ENCODE measurements around the gene STT3A. TPM values are rescaled to one million over a fixed set of nuclear protein-coding genes. Genes with fewer than 3 reads are reported as not detected.

The STT3A gene
- total and polyA plus RNA-seq, 7 donors, result 10.8 to 62.7 (median 49.3) TPM

GRCh38 chr11:125670172-125670571 is 77.5 kb downstream of the STT3A start:
- intact Hi-C loops (cut with DNase I), result no loop called here
- WGBS, 2 donors, result 21 to 72% methylated on average over 1 of the region's 1 CpG
- TF ChIP-seq, protein P1, sequence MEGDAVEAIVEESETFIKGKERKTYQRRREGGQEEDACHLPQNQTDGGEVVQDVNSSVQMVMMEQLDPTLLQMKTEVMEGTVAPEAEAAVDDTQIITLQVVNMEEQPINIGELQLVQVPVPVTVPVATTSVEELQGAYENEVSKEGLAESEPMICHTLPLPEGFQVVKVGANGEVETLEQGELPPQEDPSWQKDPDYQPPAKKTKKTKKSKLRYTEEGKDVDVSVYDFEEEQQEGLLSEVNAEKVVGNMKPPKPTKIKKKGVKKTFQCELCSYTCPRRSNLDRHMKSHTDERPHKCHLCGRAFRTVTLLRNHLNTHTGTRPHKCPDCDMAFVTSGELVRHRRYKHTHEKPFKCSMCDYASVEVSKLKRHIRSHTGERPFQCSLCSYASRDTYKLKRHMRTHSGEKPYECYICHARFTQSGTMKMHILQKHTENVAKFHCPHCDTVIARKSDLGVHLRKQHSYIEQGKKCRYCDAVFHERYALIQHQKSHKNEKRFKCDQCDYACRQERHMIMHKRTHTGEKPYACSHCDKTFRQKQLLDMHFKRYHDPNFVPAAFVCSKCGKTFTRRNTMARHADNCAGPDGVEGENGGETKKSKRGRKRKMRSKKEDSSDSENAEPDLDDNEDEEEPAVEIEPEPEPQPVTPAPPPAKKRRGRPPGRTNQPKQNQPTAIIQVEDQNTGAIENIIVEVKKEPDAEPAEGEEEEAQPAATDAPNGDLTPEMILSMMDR (IDR thresholded peaks at IDR 0.05), result no peak
- TF ChIP-seq POLR2AphosphoS5 (IDR thresholded peaks at IDR 0.05) (no peak), EP300 (IDR thresholded peaks at IDR 0.05) (no peak), POLR2A (IDR thresholded peaks at IDR 0.05) (no peak)
- Histone ChIP-seq H3K4me3 (no peak overlapping the region), H3K36me3 (no peaks in the 10 kb centered on the region), H3K27me3 (no peaks in the 10 kb centered on the region), H3K9me3 (no peaks in the 10 kb centered on the region), H3K4me1 (no peaks in the 10 kb centered on the region), H3K27ac (no peak overlapping the region)
- DNase-seq, result no peak

DNA sequence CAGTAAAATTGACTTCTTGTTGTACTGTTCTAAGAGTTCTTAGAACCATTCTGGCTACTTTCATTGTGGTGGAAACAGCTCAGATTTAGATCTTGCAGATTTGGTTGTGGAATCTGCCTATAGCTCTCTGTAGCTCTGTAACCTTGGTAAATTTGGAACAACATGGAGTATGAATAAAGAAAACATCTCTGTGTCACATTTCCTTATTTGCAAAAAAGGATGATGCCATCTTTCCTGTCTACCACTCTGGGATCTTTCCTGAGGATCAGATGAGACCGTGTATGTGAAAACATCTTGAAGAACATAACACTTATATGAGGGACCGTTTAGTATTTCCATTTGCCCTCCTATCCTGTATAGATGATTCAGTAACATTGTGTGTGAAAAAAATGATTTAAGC is 78.9 kb downstream of the STT3A start:
- Histone ChIP-seq H3K4me1 (no peaks in the 10 kb centered on the region), H3K27me3 (no peaks in the 10 kb centered on the region), H3K9me3 (no peaks in the 10 kb centered on the region), H3K36me3 (peaks cover 0 to 3% (median 0%) of the 10 kb centered on the region in 4 donors), H3K27ac (no peak overlapping the region), H3K4me3 (no peak overlapping the region)
- intact Hi-C loops (cut with DNase I), result no loop called here
- DNase-seq, result no peak
- TF ChIP-seq EP300 (IDR thresholded peaks at IDR 0.05), result no peak
- TF ChIP-seq POLR2AphosphoS5 (IDR thresholded peaks at IDR 0.05), result no peak
- TF ChIP-seq, protein P1 (IDR thresholded peaks at IDR 0.05), result no peak
- TF ChIP-seq POLR2A (IDR thresholded peaks at IDR 0.05), result no peak
- 91 to 95% methylated on average over 2 of the region's 2 CpGs for WGBS, 2 donors

Small RNA genes within 50 kb of the gene (small RNA-seq; reads per million reads assigned to genes)
- gene RNU2-35P (0 reads per million in 3 donors), gene RNU6-1156P (0 reads per million in 3 donors)

Other genes with a start within 250 kb of the STT3A start
- gene FEZ1, start 96.6 kb upstream of the STT3A start, total RNA-seq, result 10 to 100 TPM; 34.9 to 64.3 (median 54.7) TPM
- gene FEZ1, start 96.6 kb upstream of the STT3A start, polyA plus RNA-seq, result 10 to 100 TPM in 2 of 3 donors, 1 to 10 TPM in 1; 3.0 to 25.8 (median 10.9) TPM
- gene EI24, start 23.4 kb upstream of the STT3A start, total RNA-seq, result 100 to 1,000 TPM in 1 of 4 donors, 10 to 100 TPM in 3; 74.5 to 109 (median 86.6) TPM
- 10 to 100 TPM; 46.2 to 77.8 (median 65.5) TPM for gene EI24, start 23.4 kb upstream of the STT3A start, polyA plus RNA-seq
- gene CHEK1, start 32.3 kb downstream of the STT3A start, total RNA-seq, result 10 to 100 TPM in 1 of 4 donors, 1 to 10 TPM in 3; 2.5 to 12.9 (median 7.2) TPM
- gene CHEK1, start 32.3 kb downstream of the STT3A start, polyA plus RNA-seq, result 10 to 100 TPM in 1 of 3 donors, 1 to 10 TPM in 2; 4.4 to 18.6 (median 8.4) TPM
- not detected for gene ACRV1, start 88.0 kb downstream of the STT3A start, total RNA-seq
- gene ACRV1, start 88.0 kb downstream of the STT3A start, polyA plus RNA-seq, result not detected
- gene PATE1, start 153.4 kb downstream of the STT3A start, total RNA-seq, result not detected
- gene PATE1, start 153.4 kb downstream of the STT3A start, polyA plus RNA-seq, result not detected
- under 1 TPM in 1 of 4 donors, not detected in 3; 0.68 TPM for gene PATE2, start 186.0 kb downstream of the STT3A start, total RNA-seq
- gene PATE2, start 186.0 kb downstream of the STT3A start, polyA plus RNA-seq, result not detected
- gene PATE3, start 195.3 kb downstream of the STT3A start, total RNA-seq, result not detected
- not detected for gene PATE3, start 195.3 kb downstream of the STT3A start, polyA plus RNA-seq
- not detected for gene PATE4, start 240.5 kb downstream of the STT3A start, total RNA-seq
- not detected for gene PATE4, start 240.5 kb downstream of the STT3A start, polyA plus RNA-seq